Right renal pelvis (tissue), 4 donors: ENCODE results near the gene UGT1A3. TPM values are rescaled to one million over a fixed set of nuclear protein-coding genes. Genes with fewer than 3 reads are reported as not detected.

Experiments
- DNase-seq, 4 donors: peaks; one replicate each; pipeline ENCODE4 v3.0.0-alpha.2; 2013; ENCODE audit warnings: low read depth in 4 of 4, low spot score in 3 of 4, missing footprints in 1 of 4
- polyA plus RNA-seq, 4 donors: library from polyadenylated mRNA; unstranded; fragments of 120-200 nt; gene quantifications; one replicate each; pipeline ENCODE4 v1.2.1, GENCODE V29; 2013; ENCODE audit not compliant: insufficient read length in 4 of 4

UGT1A3 gene
- polyA plus RNA-seq, 4 donors, result 0.06 TPM; not detected in 3

GRCh38 chr2:233813236-233814055, 84.6 kb downstream of the UGT1A3 start:
- peak in 2 of 4 donors; percentile 29 to 44 for DNase-seq

- peak in 1 of 4 donors; percentile 10 for DNase-seq
Measured at GRCh38 chr2:233814056-233814835, 85.4 kb downstream of the UGT1A3 start.

- DNase-seq, result no peak
Measured at GRCh38 chr2:233815861-233816260, 87.0 kb downstream of the UGT1A3 start.

- DNase-seq, result no peak
Measured at GRCh38 chr2:233816334-233816733, 87.5 kb downstream of the UGT1A3 start.

GRCh38 chr2:233816771-233817170, 87.9 kb downstream of the UGT1A3 start:
- DNase-seq, result no peak

GRCh38 chr2:233817361-233817911, 88.6 kb downstream of the UGT1A3 start:
- DNase-seq, result no peak

GRCh38 chr2:233817995-233818638, 89.3 kb downstream of the UGT1A3 start:
- DNase-seq, result no peak

- DNase-seq, result no peak
Measured at GRCh38 chr2:233818639-233819621, 90.1 kb downstream of the UGT1A3 start.

GRCh38 chr2:233819884-233820773, 91.3 kb downstream of the UGT1A3 start:
- DNase-seq, result no peak

- no peak for DNase-seq
Measured at GRCh38 chr2:233820774-233821105, 91.9 kb downstream of the UGT1A3 start.

- no peak for DNase-seq
Measured at GRCh38 chr2:233821196-233821595, 92.4 kb downstream of the UGT1A3 start.

GRCh38 chr2:233821709-233822100, 92.9 kb downstream of the UGT1A3 start:
- no peak for DNase-seq

GRCh38 chr2:233822101-233822771, 93.4 kb downstream of the UGT1A3 start:
- no peak for DNase-seq

Other genes starting within 250 kb of the UGT1A3 start
- gene USP40, start 162.3 kb upstream of the UGT1A3 start, polyA plus RNA-seq, result 10 to 100 TPM; 42.0 to 57.0 (median 46.3) TPM
- not detected for gene UGT1A8, start 111.4 kb upstream of the UGT1A3 start, polyA plus RNA-seq
- gene UGT1A10, start 92.6 kb upstream of the UGT1A3 start, polyA plus RNA-seq, result under 1 TPM in 1 of 4 donors, not detected in 3; 0.03 TPM
- gene UGT1A9, start 57.1 kb upstream of the UGT1A3 start, polyA plus RNA-seq, result 1 to 10 TPM; 4.1 to 8.3 (median 5.7) TPM
- under 1 TPM in 2 of 4 donors, not detected in 2; 0.03 to 0.07 TPM for gene UGT1A7, start 47.1 kb upstream of the UGT1A3 start, polyA plus RNA-seq
- gene UGT1A6, start 36.2 kb upstream of the UGT1A3 start, polyA plus RNA-seq, result 1 to 10 TPM; 2.8 to 5.3 (median 3.6) TPM
- gene UGT1A5, start 16.1 kb upstream of the UGT1A3 start, polyA plus RNA-seq, result not detected
- under 1 TPM in 1 of 4 donors, not detected in 3; 0.03 TPM for gene UGT1A4, start 10.3 kb upstream of the UGT1A3 start, polyA plus RNA-seq
- gene UGT1A1, start 31.2 kb downstream of the UGT1A3 start, polyA plus RNA-seq, result under 1 TPM; 0.08 to 0.29 (median 0.16) TPM
- gene MROH2A, start 49.3 kb downstream of the UGT1A3 start, polyA plus RNA-seq, result under 1 TPM; 0.12 to 0.20 (median 0.15) TPM
- 10 to 100 TPM; 20.0 to 24.4 (median 23.2) TPM for gene HJURP, start 125.5 kb downstream of the UGT1A3 start, polyA plus RNA-seq
- under 1 TPM in 3 of 4 donors, not detected in 1; 0.10 to 0.31 (median 0.23) TPM for gene TRPM8, start 188.3 kb downstream of the UGT1A3 start, polyA plus RNA-seq